Activated naive CD4-positive, alpha-beta T cell (primary cell): ENCODE data around the gene C6orf47.
A peak's percentile ranks its signal among the peaks of the same experiment; 100 is the strongest.

ENCODE experiments used
- DNase-seq, 4 experiments: peaks; one replicate each; lab custom pipeline; 2025; lab: John Stamatoyannopoulos, UW

Gene C6orf47

DNA sequence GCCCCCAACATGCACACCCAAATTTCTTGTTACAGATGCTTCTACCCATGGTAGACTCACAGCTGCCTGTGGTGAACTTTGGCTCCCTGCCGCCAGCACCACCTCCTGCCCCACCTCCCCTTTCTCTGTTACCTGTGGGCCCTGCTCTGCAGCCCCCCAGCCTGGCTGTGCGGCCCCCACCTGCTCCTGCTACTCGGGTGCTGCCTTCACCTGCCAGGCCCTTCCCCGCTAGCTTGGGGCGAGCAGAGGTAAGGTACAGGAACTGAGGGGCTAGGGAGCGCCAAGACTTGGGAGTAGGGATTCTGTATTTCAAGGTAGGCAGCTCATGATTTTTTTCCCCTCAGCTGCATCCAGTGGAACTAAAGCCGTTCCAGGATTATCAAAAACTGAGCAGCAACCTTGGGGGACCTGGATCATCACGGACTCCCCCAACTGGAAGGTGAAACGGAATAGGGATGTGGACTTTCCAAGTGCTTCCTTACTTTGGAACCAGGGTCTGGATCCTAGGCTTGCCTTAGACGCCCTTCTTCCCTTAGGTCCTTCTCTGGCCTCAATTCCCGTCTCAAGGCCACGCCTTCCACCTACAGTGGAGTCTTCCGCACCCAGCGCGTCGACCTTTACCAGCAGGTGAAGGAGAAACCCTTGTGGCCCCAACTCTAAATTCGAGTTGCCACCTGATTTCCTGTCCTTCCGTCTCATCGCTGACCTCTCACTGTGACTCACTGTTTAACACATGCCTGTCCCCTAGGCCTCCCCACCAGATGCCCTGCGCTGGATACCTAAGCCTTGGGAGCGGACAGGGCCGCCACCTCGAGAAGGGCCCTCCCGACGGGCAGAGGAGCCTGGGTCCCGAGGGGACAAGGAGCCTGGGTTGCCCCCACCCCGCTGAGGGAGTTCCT, 23.6 kb downstream of the C6orf47 start:
- no peak for DNase-seq

DNA sequence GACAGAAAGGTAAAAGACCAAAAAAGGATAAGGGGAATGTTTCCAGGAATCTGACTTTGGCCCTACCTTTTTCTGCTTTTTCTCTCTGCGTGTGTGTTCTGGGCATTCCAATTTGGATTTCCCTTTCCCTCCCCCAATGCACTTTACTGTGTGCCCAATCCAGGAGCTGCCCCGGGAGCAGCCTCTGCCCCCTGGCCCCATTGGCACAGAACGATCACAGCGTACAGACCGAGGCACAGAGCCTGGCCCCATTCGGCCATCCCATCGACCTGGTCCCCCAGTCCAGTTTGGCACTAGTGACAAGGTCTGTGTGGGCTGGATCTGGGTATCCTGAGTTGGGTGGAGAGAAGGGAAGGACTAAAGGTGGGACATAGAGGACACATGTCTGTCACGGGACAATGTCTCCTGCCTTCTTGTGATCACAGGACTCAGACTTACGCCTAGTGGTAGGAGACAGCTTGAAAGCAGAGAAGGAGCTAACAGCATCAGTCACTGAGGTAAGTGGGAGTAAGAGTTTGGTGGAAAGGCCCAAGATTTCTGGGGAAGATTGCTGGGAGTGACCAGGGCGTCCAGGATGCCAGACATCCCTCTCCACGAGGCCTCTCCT, 25.5 kb downstream of the C6orf47 start:
- no peak for DNase-seq

DNA sequence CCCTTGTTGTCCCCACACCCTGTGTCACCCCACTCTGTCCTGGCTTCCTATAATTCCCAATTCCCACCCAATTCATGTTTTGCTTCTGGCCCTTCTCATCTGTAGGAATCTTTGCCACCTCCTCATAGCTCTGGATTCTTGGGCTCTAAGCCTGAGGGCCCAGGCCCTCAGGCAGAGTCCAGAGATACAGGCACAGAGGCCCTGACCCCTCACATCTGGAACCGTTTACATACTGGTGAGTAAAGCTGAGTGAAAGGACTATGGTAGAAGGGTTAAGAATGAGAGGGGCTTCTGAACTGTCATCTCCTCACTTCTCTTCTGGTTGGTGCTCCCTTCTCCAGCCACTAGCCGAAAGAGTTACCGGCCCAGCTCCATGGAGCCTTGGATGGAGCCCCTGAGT, 26.4 kb downstream of the C6orf47 start:
- DNase-seq, result no peak

DNA sequence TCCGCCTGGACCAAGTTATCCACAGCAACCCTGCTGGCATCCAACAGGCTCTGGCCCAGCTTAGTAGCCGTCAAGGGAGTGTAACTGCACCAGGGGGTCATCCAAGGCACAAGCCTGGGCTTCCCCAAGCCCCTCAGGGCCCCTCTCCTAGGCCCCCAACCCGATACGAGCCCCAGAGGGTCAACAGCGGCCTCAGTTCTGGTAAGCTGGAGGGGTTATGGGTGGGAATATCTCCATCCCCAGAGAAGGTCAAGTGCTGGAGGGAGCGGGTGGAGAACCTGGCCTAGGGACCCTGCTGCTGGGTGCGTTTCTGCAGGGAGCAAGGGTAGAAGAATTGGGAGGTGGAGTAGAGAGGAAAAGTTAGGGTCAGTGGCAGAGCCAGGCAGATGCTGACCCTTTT, 27.1 kb downstream of the C6orf47 start:
- DNase-seq, result no peak

DNA sequence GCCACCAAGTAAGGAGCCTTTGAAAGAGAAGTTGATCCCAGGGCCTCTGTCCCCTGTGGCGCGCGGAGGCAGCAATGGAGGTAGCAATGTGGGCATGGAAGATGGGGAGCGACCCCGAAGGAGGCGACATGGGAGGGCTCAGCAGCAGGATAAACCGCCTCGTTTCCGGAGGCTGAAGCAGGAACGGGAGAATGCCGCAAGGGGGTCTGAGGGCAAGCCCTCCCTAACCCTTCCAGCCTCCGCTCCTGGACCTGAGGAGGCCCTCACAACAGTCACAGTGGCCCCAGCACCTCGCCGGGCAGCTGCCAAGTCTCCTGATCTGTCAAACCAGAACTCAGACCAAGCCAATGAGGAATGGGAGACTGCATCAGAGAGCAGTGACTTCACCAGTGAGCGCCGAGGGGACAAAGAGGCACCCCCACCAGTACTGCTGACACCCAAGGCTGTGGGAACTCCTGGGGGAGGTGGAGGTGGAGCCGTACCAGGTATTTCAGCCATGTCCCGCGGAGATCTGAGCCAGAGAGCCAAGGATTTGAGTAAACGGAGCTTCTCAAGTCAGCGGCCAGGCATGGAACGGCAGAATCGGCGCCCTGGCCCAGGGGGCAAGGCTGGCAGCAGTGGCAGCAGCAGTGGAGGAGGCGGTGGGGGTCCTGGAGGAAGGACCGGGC, 28.2 kb downstream of the C6orf47 start:
- DNase-seq, result no peak

DNA sequence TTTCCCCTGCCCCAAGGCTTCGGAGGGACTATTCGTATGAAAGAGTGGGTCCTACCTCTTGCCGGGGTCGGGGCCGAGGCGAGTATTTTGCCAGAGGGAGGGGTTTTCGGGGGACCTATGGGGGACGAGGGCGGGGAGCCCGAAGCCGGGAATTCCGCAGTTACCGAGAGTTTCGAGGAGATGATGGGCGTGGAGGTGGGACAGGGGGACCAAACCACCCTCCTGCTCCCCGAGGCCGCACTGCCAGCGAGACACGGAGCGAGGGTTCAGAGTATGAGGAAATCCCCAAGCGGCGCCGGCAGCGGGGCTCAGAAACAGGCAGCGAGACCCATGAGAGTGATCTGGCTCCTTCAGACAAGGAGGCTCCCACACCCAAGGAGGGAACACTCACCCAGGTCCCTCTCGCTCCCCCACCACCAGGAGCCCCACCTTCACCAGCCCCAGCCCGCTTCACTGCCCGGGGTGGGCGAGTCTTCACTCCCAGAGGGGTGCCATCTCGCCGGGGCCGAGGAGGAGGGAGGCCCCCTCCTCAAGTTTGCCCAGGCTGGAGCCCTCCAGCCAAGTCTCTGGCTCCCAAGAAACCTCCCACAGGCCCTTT, 28.8 kb downstream of the C6orf47 start:
- DNase-seq, result no peak

DNA sequence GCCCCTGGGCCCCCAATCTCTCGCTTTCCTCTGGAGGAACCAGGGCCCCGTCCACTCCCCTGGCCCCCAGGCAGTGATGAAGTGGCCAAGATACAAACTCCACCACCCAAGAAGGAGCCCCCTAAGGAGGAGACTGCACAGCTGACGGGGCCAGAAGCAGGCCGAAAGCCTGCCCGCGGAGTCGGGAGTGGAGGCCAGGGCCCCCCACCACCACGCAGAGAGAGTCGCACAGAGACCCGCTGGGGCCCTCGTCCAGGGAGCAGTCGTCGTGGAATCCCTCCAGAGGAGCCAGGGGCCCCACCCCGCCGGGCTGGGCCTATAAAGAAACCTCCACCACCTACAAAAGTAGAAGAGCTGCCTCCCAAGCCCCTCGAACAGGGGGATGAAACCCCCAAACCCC, 29.4 kb downstream of the C6orf47 start:
- DNase-seq, result no peak

DNA sequence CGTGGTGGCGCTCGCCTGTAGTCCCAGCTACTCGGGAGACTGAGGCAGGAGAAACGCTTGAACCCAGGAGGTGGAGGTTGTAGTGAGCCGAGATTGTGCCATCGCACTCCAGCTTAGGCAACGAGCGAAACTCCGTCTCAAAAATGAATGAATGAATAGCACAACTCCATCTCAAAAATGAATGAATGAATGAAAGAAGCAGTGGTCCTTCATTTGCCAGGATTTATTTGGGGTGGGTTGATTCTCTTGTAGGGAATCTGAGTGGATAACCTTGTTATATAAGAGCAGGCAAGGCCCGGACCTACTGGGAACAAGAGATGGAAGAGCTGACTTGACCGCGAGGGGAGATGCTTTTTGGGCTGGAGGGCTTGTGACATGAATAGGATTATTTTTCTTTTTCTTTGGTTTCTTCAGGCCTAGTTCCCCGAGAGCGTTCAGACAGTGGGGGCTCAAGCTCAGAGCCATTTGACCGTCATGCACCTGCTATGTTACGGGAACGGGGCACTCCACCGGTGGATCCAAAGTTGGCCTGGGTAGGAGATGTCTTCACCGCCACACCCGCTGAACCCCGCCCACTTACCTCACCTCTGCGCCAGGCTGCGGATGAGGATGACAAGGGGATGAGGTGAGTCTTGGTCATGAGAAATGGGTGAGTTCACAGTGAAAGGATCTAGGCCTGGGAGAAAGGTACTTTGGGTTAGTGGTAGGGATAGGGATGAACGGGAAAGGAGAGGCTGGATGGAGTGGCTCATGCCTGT, 30.2 kb downstream of the C6orf47 start:
- DNase-seq, result no peak

DNA sequence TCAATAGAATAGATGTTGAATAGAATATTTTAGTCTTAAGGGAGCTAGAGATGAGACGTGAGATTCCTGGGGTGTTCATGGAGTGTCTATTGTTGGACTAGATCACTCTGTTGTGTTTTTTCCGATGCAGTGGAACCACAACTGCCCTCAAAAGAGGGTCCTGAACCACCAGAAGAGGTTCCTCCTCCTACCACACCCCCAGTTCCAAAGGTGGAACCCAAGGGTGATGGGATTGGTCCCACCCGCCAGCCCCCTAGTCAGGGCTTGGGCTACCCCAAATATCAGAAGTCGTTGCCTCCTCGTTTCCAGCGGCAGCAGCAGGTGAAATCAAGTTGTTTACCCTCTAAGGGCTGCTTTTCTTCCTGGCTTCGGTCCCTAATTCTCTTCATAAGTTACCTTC, 31.6 kb downstream of the C6orf47 start:
- DNase-seq, result no peak

DNA sequence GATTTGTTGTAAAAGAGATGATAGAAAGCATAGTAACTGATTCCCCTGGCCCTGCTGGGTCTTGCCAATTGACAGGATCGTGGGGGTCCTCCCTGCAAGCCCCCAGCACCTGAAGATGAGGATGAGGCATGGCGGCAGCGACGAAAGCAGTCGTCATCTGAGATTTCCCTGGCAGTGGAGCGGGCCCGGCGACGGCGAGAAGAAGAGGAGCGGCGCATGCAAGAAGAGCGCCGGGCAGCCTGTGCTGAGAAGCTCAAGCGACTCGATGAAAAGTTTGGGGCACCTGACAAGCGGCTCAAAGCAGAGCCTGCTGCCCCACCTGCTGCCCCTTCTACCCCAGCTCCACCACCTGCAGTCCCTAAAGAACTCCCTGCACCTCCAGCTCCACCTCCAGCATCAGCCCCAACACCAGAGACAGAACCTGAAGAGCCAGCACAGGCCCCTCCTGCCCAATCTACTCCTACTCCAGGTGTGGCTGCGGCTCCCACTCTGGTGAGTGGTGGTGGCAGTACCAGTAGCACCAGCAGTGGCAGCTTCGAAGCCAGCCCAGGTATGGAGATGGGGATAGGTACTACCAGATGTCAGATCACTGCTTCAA, 32.8 kb downstream of the C6orf47 start:
- DNase-seq, result no peak

DNA sequence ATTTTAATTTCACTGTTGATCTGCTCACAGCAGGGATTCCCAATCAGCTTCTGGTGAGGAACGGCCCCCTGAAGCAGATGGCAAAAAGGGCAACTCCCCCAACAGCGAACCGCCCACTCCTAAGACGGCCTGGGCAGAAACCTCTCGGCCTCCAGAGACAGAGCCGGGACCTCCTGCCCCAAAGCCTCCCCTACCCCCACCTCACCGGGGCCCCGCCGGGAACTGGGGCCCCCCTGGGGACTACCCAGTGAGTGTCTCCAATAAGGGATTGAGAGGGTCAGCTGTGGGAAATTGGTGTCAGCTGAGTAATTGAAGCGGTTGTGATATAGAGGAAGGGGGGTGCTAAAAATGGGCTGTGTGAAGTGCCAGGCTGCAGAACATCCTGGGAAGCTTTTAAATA, 33.6 kb downstream of the C6orf47 start:
- DNase-seq, result no peak

DNA sequence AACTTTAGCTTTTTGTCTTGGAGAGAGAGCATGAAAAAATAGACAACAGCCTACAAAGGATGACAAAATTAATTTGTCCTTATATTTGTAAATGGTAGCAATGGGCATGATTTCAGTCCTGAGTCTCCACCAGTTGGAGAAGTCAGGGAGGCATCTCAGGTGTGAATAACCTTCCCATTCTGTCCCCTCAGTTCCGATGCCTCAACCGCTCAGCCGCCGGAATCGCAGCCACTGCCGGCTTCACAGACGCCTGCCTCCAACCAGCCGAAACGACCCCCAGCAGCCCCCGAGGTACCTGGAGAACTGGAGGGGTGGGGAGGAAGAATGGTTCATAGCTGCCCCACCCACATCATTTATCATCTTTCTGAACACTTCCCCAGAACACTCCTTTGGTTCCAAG, 36.5 kb downstream of the C6orf47 start:
- DNase-seq, result no peak

DNA sequence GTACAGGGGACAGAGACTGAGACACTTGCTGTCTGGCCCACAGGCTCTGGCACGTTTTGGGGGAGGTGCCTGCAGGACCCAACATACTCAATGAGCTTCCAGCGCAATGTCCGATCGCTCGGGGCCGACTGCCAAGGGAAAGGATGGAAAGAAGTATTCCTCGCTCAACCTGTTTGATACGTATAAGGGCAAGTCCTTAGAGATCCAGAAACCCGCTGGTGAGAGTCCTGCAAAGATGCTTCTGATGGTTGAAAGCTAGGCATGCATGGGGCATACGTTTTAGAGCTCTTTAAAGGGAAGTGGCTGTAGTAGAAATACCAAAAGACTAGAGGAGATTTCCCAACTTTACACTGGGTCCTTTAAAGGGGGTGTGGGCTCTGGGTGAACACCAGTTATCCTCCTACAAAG, 37.9 kb downstream of the C6orf47 start:
- no peak for DNase-seq

DNA sequence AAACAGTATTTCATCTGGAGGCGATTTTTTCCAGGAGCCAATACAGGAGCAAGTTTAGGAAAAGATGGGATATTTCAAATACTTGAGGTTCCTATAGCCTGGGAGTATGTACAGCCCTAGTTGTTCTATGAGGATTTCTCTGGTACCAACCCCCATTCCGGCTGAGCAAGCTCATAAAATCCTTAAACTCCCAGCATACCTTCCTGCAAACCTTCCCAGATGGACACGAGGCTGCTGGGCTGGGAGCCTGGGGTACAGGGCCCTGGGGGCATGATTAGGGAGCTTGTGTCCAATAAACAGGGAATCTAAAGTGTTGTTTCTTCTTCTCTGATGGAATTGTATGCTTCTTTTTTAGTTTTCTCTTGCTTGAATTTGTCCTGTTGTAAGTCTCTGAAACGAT, 38.6 kb downstream of the C6orf47 start:
- no peak for DNase-seq

DNA sequence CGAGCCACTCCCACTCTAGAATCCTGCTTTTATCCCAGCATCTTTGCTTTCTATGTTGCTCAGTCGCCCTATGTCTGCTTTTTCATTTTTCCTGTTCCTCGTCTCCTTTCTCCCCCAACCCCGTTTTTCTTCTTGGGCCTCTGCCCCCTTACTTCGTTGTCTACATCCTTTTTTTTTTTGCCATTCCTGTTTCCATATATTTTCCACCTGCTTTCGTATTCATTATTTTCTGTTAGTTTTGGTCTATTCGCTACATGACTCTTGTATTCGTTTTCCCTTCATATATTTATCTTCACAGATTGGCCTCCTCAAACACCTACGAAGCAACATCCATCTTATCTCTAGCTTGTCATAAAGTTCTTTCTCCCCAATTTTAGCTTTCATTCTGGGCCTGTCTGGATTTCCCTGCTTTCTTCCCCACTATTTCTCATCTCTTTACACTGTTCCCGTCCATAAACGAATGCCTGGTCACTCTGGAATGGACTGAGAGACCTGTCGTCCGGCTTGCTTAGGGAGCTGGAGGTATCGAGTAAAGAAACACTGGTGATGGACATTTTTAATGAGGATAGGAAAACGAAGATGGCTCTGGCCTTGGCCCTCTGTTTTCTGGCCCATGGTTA, 39.1 kb downstream of the C6orf47 start:
- no peak for DNase-seq

DNA sequence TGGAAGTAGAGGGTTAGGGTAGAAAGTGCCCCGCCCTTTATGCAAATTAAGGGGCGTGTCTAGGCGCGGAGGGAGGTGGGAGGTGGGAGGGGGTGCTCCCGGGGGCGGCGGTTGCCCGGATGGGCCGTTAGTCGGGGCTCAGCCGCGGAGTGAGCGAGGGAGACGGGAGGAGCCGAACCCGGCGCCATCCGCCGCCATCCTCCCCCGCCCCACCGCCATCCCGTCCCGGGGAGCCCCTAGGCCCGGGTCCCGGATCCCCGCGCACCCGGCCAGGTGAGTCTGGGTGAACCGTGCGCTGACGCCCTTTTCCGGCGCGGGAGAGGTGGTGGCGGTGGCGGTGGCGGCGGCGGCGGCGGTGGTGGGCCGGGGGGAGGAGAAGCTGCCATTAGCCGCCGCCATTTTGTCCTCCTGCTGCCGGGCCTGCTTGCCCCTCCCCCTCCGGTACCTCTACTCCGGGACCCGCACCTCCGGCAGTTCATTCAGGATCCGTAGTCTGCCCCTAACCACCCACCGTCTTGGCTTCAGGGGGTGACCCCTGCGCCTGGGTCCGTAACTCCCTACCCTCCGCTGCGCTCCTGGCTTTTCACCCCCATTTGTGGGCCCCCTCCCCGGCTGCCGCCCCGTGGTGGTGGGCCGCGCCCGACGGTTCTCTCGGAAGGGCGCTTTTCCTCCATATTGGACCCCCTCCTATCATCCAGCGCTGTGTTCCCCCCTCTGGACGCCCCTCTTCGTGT, 39.8 kb downstream of the C6orf47 start, which contains the start of gene PRRC2A:
PRRC2A (plus strand) TSS at position 130 of the 734 bp plus-strand sequence. CDS start 2,075 bp downstream, outside the sequence.
- peak; percentile 98 to 99 (median 98) for DNase-seq

DNA sequence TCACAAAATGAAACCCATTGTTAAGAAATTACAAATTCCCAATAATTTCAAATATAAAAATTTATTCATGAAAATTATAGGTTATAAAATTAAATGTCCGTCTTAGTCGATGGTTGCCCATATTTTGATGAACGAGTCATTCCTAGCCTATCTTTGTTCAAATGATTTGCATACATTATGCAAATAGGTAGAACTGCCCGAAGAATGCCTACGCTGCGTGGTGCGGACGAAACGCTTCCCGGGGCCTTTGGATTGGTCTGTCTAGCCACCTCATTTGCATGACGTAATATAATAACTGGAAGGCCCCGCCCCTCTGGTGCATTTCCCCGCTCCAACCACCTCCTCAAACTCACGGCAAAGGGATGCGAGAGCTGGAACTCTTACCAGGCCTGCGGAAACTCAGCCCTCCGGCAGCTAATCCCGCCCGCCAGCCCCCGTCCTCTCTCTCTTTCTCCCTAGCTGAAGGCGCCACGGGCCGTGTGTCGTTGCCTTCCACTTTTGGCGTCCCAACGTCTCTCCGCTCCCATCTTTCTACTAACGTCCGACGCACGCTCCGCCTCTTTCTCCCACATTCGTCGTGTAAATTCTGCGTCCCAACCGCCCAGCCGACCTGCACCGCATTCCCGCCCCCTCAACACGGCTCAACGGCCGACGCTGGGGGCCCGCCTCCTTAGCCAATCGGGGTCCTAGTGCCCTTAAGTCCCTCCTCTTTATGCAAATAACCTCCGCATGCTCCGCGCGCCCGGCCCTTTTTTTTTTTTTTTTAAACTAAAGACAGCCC, 40.6 kb downstream of the C6orf47 start:
- DNase-seq, result peak; percentile 98 to 99 (median 98)

DNA sequence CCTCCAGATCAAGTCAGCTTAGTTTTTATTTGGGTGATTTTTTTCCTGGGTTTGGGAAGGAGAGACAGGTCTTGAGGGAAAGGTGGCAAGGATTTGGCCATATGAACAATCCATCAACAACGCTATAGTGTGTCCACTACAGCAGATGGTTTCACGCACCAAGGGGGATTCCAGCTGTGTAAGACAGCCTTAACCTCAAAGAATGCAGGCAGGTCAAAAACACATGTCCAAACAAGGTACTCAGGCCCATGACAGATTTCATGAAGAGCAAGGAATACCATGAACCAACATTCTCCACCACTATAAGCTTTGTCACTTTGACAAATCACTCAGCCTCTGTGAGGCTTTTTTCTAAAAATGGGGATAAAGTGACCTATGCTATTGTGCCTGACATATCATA, 43.6 kb downstream of the C6orf47 start:
- DNase-seq, result no peak

DNA sequence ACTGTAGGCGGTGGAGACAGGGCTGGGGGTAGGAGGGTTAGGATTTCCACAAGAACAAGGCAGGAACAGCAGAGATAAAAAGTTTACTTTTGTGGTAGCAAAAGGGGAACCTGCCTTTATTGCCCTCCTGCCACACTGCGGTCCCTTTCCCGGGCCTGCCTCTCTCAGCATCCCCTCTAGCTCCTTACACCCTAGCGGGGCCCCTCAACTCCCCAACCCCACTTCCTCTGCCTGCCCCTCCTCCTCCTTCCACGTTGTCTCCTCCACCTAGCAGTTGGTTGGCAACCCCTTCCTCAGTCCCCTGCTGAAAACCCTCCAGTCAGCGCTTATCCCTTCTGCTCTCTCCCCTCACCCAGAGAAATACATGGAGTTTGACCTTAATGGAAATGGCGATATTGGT, 44.8 kb downstream of the C6orf47 start:
- DNase-seq, result peak in 2 of 4 experiments; percentile 9 to 15
